HG02798 (cell line): ENCODE results near the gene LRRC2.
A peak's percentile ranks its signal among the peaks of the same experiment; 100 is the strongest.
"Not testable (repeated sequence)": the region's sequence is repeated elsewhere in the genome, so short reads cannot be mapped to it uniquely, and the experiment has no call there.

ENCODE experiments used
- ATAC-seq: cut with Tn5 transposase; IDR thresholded peaks from one replicate; pipeline ENCODE4 v1.9.1; 2021; ENCODE audit warnings: mild to moderate bottlenecking; ENCODE audit not compliant: unreplicated experiment, poor library complexity

LRRC2 gene

DNA sequence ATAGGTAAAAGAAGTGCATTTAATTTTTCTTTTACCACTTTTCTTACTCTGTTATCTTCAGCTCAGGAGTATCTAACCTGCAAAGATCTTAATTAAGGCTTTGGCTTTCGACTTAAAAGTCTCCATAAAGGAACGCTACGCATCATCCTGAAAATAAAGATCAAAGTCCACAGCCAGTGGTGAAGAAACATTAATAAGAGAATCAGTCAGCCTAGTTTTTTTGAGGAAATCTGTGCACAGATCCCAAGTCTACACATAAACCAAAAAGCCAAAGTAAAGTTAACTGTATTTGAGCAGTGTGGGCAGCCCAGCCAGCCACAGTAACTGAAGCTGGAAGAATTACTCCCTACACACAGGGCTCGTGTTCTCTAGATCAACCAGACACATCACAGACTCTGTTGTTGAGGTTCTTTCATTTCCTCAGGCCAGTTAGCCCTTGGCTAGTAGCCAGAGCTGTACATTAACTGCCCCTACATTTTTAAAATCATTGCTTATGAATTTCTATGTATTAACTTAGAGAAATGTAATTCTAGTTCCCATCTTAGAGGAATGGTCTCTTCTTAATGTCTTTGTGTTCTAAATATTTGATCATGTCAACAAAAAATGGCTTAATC, 6.9 kb downstream of the LRRC2 start:
- ATAC-seq = no peak

DNA sequence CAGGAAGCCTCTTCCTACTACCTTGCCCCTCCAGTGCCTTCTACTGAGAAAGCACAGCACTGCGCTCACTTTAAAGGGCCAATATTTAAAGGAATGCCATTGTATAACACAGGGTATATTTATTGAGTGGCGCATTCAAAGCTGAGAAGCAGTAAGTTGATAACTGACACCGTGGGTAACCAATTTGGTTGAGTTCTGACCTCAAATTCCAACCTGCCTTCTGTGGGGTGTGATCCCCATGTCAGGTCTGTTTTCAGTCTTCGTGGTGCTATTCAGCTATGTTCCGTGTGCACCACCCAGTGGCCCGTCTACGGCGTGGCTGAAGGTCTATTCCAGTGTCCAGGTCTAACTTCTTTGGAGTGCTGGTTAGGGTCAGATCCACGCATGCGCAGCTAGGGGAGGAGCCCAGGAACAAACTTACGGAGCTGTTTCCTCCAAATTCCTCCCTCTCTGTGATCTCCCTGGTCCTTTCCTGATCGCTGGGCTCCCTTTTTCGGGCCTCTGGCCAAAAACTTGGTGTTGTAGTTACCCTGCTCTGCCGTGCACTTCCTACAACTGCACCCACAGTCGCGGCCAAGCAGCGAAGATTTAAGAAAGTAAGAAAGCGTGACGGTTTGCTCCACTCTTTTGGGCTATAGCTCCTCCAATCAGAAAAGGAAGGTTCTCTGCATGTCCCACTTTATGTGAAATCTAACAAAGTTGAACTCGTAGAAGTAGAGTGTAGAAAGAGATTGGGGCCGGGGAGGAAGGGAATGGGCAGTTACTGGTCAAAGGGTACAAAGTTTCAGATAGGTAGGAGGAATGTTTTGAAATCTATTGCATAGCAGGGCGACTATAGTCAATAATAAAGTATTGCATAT, 7.7 kb downstream of the LRRC2 start:
- peak; percentile 86 for ATAC-seq

DNA sequence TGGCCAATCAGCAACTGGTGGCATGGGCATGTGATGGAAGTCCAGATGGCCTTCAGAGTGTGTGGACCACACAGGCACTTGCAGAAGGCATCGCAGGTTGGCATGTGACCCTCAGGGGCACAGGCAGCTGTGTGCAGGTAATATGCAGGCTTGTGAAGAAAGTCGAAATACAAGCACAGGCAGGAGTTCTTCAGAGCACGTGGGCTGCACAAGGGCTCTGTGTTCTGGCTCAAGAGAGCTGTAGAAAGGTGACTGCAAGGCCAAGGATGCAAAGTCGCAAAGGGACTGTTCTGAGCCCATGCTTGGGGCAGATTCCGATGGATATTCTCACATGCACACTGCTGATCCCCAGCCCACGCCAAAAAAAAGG, 8.3 kb downstream of the LRRC2 start:
- ATAC-seq = no peak

GRCh38 chr3:46553154-46553553, 12.9 kb downstream of the LRRC2 start:
- ATAC-seq = no peak

GRCh38 chr3:46552538-46552937, 13.6 kb downstream of the LRRC2 start:
- no peak for ATAC-seq

GRCh38 chr3:46551615-46552014, 14.5 kb downstream of the LRRC2 start:
- no peak for ATAC-seq

DNA sequence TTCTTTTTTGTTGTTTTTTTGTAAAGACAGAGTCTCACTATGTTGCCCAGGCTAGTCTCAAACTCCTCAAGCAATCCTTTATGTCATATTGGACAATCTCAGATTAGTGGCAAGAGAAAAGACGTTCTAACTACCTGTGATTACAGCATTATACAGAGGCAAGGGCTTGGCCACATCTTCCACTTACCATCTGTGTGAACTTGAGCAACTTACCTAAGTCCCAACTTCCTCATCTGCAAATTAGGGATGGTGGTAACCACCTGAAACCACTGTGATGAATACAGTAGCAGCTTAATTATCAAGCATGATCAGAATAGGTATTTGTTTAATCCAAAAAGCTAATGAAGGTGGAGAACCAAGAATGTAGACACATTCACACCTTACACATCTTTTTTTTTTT, 16.1 kb downstream of the LRRC2 start:
- no peak for ATAC-seq

DNA sequence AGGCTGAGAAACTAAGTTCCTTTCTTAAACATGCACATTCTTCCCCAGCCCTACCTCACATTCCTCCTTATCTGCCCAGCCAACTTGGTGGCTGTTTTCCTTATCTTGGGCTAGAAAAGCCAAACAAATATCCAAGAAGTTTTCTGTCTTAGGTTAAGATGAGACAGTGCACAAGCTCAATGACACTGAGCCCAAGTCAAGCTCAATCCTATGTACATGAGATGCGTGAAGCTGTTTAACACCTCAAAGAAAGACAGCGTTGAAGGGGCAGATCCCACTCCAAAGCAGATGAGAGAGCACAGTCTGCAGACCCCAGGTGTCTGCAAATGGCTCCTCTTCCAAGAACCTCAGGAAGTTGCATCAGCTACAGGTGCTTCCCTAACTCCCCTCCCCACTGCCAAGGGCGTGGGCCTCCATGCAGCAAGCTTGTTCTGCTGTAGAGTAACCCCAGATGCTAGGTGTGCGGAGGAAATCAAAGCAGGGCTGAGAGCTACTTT, 16.6 kb downstream of the LRRC2 start:
- no peak for ATAC-seq

- not testable (repeated sequence) for ATAC-seq
These were observed 17.5 kb downstream of the LRRC2 start for GRCh38 chr3:46548611-46549010.

- no peak for ATAC-seq
These were observed 19.1 kb downstream of the LRRC2 start for GRCh38 chr3:46546896-46547440.

- ATAC-seq = no peak
These were observed 20.1 kb downstream of the LRRC2 start for GRCh38 chr3:46545818-46546630.

DNA sequence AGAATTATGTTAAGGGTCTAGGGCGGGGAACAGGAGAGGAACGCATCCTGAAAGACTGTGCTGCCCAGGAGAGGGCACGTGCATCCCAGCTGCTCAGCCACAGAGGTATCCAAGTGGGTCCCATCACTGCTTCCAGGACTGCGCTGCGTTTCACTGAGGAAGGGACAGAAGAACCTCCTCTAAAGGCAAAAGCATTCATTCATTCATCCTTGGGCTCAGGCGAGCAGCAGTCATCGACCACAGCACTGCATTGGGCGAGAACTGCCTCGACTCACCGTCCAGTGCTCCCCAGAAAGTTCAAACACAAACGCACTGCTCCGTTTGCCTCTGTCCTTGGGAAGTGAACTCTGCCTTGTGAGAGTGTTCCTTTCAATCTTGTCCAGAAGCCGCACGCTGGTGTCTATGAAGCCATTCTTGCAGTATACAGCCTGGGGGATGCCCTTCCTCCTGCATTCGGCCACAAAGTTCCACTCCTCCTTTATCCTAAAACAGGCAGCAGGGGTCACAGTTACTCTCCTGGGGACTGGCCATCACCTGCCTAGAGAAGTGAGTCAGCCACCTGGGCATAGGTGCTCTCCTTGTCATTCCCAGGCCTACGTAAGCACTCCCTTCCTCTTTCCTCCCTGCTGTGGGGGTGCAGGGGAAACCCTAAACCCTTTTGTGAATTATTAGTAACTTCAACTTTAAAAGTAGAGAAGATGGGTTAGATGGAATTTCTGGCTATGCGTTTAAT, 21.2 kb downstream of the LRRC2 start:
- no peak for ATAC-seq

- ATAC-seq = no peak
These were observed 23.3 kb downstream of the LRRC2 start for GRCh38 chr3:46542801-46543201.

- ATAC-seq = no peak
These were observed 23.8 kb downstream of the LRRC2 start for GRCh38 chr3:46542344-46542743.

- ATAC-seq = no peak
These were observed 24.3 kb downstream of the LRRC2 start for GRCh38 chr3:46541835-46542234.

DNA sequence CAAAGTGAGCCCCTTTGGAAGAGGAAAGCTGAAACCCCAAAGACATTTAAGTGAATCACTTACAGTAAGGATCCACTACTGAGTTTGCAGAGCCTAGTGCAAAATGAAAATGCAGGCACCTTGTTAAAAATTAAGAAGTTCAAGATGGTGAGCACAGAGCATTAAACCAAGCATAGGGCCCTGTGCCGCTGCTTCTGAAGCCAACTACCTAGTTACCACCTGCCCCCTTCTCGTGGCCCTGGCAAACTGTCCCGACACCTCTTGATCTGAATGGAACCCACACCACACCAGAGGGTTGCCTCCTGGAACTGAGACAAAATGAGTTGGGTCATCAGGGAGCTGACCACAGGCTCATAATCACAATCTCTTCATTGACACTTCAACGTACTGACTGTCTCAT, 25.6 kb downstream of the LRRC2 start:
- ATAC-seq = no peak

GRCh38 chr3:46539443-46540005, 26.6 kb downstream of the LRRC2 start:
- no peak for ATAC-seq

GRCh38 chr3:46538803-46539442, 27.2 kb downstream of the LRRC2 start:
- peak; percentile 77 for ATAC-seq

GRCh38 chr3:46538425-46538802, 27.7 kb downstream of the LRRC2 start:
- ATAC-seq = not testable (repeated sequence)
